IMR-90 (cell line): ENCODE results near the gene TRIM25. TPM values are rescaled to one million over a fixed set of nuclear protein-coding genes. Genes with fewer than 3 reads are reported as not detected.

ENCODE experiments used
- ATAC-seq: fragments of 200-7000 bp; cut with Tn5 transposase; 2 replicates; pipeline ENCODE4 v1.9.1; 2020; ENCODE audit warnings: low read depth, mild to moderate bottlenecking, moderate library complexity
- BruUV-seq: library from RNA; stranded (reverse); fragments of 400-500 nt; replicated peaks from 2 replicates; lab custom pipeline; 2021; lab: Mats Ljungman, UMichigan
- CTCF ChIA-PET: fragments of 300-600 bp; formaldehyde crosslinking; extraction: SDS; loops from one replicate; lab custom pipeline; 2021; ENCODE audit warnings: antibody characterized with exemption; lab: Yijun Ruan, JAX
- POLR2A ChIA-PET: fragments of 300-600 bp; sonication (Branson Sonifier 250); formaldehyde crosslinking; loops from one replicate; lab custom pipeline; 2022; ENCODE audit warnings: antibody characterized with exemption; ENCODE audit not compliant: unreplicated experiment; lab: Charles Lee
- DNase-seq: peaks from one replicate; pipeline ENCODE4 v3.0.0; 2013
- H2AFZ ChIP-seq: replicated peaks from 2 replicates; pipeline ENCODE3; 2013; ENCODE audit warnings: low read length, mild to moderate bottlenecking; ENCODE audit not compliant: poor library complexity
- H2AK5ac ChIP-seq: 2 replicates; pipeline ENCODE4 v1.6.1; 2013; ENCODE audit warnings: low read depth, low read length, inconsistent platforms
- H2AK9ac ChIP-seq: replicated peaks from 2 replicates; pipeline ENCODE3; 2013; ENCODE audit warnings: mild to moderate bottlenecking, low read depth, low read length, moderate library complexity; ENCODE audit not compliant: poor library complexity
- H2BK120ac ChIP-seq: 2 replicates; pipeline ENCODE4 v1.6.1; 2013; ENCODE audit warnings: low read depth, low read length, inconsistent platforms
- H2BK15ac ChIP-seq: 3 replicates; pipeline ENCODE4 v1.6.1; 2013; ENCODE audit warnings: low read depth, low read length, inconsistent platforms
- H2BK20ac ChIP-seq: 2 replicates; pipeline ENCODE4 v1.6.1; 2013; ENCODE audit warnings: low read depth, mild to moderate bottlenecking, inconsistent platforms, low read length, moderate library complexity
- H2BK5ac ChIP-seq: 2 replicates; pipeline ENCODE4 v1.6.1; 2013; ENCODE audit warnings: mild to moderate bottlenecking, low read depth, low read length, inconsistent platforms; ENCODE audit not compliant: poor library complexity, severe bottlenecking
- H3K14ac ChIP-seq: replicated peaks from 2 replicates; pipeline ENCODE4 v1.6.1; 2013; ENCODE audit warnings: low read depth, low read length, inconsistent platforms
- H3K18ac ChIP-seq: 2 replicates; pipeline ENCODE4 v1.6.1; 2013; ENCODE audit warnings: low read depth, low read length, control low read depth
- H3K23ac ChIP-seq: 2 replicates; pipeline ENCODE4 v1.6.1; 2013; ENCODE audit warnings: low read depth, low read length, inconsistent platforms
- H3K27ac ChIP-seq: 2 replicates; pipeline ENCODE4 v1.5.1; 2013; ENCODE audit warnings: mild to moderate bottlenecking, control low read depth, low read length; ENCODE audit not compliant: insufficient read depth
- H3K27me3 ChIP-seq: 2 replicates; pipeline ENCODE4 v1.6.1; 2013; ENCODE audit warnings: low read length; ENCODE audit not compliant: control insufficient read depth, insufficient read depth
- H3K36me3 ChIP-seq: 2 replicates; pipeline ENCODE4 v1.6.1; 2013; ENCODE audit warnings: low read length, mixed read lengths; ENCODE audit not compliant: control insufficient read depth, insufficient read depth
- H3K4ac ChIP-seq: 2 replicates; pipeline ENCODE4 v1.6.1; 2013; ENCODE audit warnings: low read depth, low read length, inconsistent platforms
- H3K4me1 ChIP-seq: 2 replicates; pipeline ENCODE4 v1.6.1; 2013; ENCODE audit warnings: low read length, mixed read lengths; ENCODE audit not compliant: control insufficient read depth, insufficient read depth
- H3K4me2 ChIP-seq: 2 replicates; pipeline ENCODE4 v1.6.1; 2013; ENCODE audit warnings: low read depth, mild to moderate bottlenecking, control low read depth, low read length, moderate library complexity
- H3K4me3 ChIP-seq: 2 replicates; pipeline ENCODE4 v1.5.1; 2013; ENCODE audit warnings: low read depth, mild to moderate bottlenecking, control low read depth, low read length, moderate library complexity; ENCODE audit not compliant: insufficient read depth
- H3K56ac ChIP-seq: 2 replicates; pipeline ENCODE4 v1.6.1; 2013; ENCODE audit warnings: low read length, inconsistent platforms; ENCODE audit not compliant: insufficient read depth; ENCODE audit errors: extremely low read depth
- H3K79me1 ChIP-seq, 2 experiments: 2 replicates each; pipeline ENCODE4 v1.6.1; 2013; ENCODE audit warnings: low read length in 2 of 2, inconsistent platforms in 1 of 2, low read depth in 1 of 2
- H3K9ac ChIP-seq: 2 replicates; pipeline ENCODE4 v1.6.1; 2013; ENCODE audit warnings: low read depth, low read length, control low read depth
- H3K9me1 ChIP-seq: 2 replicates; pipeline ENCODE4 v1.6.1; 2013; ENCODE audit warnings: low read length, inconsistent platforms; ENCODE audit not compliant: insufficient read depth
- H3K9me3 ChIP-seq: 2 replicates; pipeline ENCODE4 v1.6.1; 2013; ENCODE audit warnings: low read length; ENCODE audit not compliant: control insufficient read depth, insufficient read depth
- H4K20me1 ChIP-seq: 2 replicates; pipeline ENCODE4 v1.6.1; 2013; ENCODE audit warnings: low read length, inconsistent platforms; ENCODE audit not compliant: insufficient read depth
- H4K5ac ChIP-seq: 2 replicates; pipeline ENCODE4 v1.6.1; 2013; ENCODE audit warnings: mild to moderate bottlenecking, low read depth, low read length, control low read depth
- H4K8ac ChIP-seq, 2 experiments: 2 replicates each; pipeline ENCODE4 v1.6.1; 2013; ENCODE audit warnings: low read depth in 2 of 2, low read length in 2 of 2, control low read depth in 1 of 2, inconsistent platforms in 1 of 2
- H4K91ac ChIP-seq: 2 replicates; pipeline ENCODE4 v1.6.1; 2013; ENCODE audit warnings: low read depth, low read length, inconsistent platforms; ENCODE audit not compliant: insufficient read depth
- BHLHE40 ChIP-seq: fragments of 150-350 bp; IDR thresholded peaks from 2 replicates; pipeline ENCODE4 v1.6.1; 2016; ENCODE audit warnings: mild to moderate bottlenecking, low read depth, low read length
- FOS ChIP-seq: fragments of 150-350 bp; IDR thresholded peaks from 2 replicates; pipeline ENCODE4 v1.6.1; 2016; ENCODE audit warnings: low read depth, low read length
- MAFK ChIP-seq: IDR thresholded peaks from 2 replicates; pipeline ENCODE4 v1.6.1; 2012; ENCODE audit warnings: low read depth, low read length, improper control_type of control experiment
- MAZ ChIP-seq: IDR thresholded peaks from 2 replicates; pipeline ENCODE4 v1.6.1; 2012; ENCODE audit warnings: low read depth, mild to moderate bottlenecking, low read length, improper control_type of control experiment, moderate library complexity, borderline replicate concordance
- MXI1 ChIP-seq: IDR thresholded peaks from 2 replicates; pipeline ENCODE4 v1.6.1; 2012; ENCODE audit warnings: low read depth, mild to moderate bottlenecking, low read length, moderate library complexity, borderline replicate concordance
- NFE2L2 ChIP-seq: fragments of 150-350 bp; IDR thresholded peaks from 2 replicates; pipeline ENCODE4 v1.6.1; 2016; ENCODE audit warnings: low read depth, mild to moderate bottlenecking, low read length
- POLR2A ChIP-seq: IDR thresholded peaks from 2 replicates; pipeline ENCODE4 v1.6.1; 2012; ENCODE audit warnings: mild to moderate bottlenecking, low read depth, low read length
- RAD21 ChIP-seq: IDR thresholded peaks from 2 replicates; pipeline ENCODE4 v1.6.1; 2012; ENCODE audit warnings: low read length, improper control_type of control experiment
- RFX5 ChIP-seq: IDR thresholded peaks from 2 replicates; pipeline ENCODE4 v1.8.0; 2012; ENCODE audit warnings: low read depth, mild to moderate bottlenecking, low read length, moderate library complexity
- SMC3 ChIP-seq: fragments of 150-350 bp; IDR thresholded peaks from 2 replicates; pipeline ENCODE4 v1.6.1; 2016; ENCODE audit warnings: low read depth, mild to moderate bottlenecking, antibody characterized with exemption, low read length, moderate library complexity
- WGBS, 2 experiments: methylation state at CpG; one replicate each; pipeline versions ENCODE4 v1.1.5 to v1.1.7; 2013; ENCODE audit warnings: missing lambda C conversion rate in 2 of 2; ENCODE audit not compliant: insufficient read length in 1 of 2; ENCODE audit errors: extremely low coverage in 2 of 2; 5-methylcytosine and 5-hydroxymethylcytosine counted together
- dilution Hi-C: fragments of 300-500 bp; cut with HindIII; formaldehyde crosslinking; loops from one replicate; pipeline ENCODE4 v1.14.3; 2018; ENCODE audit warnings: low sequenced_read_pairs; ENCODE audit not compliant: unreplicated experiment
- in situ Hi-C: fragments of 300-500 bp; cut with MboI; formaldehyde crosslinking; loops from 3 replicates; pipeline ENCODE4 v1.14.3; 2019; ENCODE audit warnings: low sequenced_read_pairs, inconsistent platforms, mixed read lengths
- intact Hi-C: fragments of 100-400 bp; cut with micrococcal nuclease; formaldehyde crosslinking; loops from 2 replicates; pipeline ENCODE4 v1.10.0; 2022
- polyA plus RNA-seq, 3 experiments: library from polyadenylated mRNA; depleted of rRNA; stranded (reverse); fragments of >200 nt; gene quantifications; 2 replicates each; pipeline ENCODE4 v1.2.3, GENCODE V29; 2012; ENCODE audit warnings: low replicate concordance in 1 of 3
- total RNA-seq: library from RNA; depleted of rRNA; stranded (reverse); fragments of >200 nt; gene quantifications from 2 replicates; pipeline ENCODE4 v1.2.3, GENCODE V29; 2012
- TF ChIP-seq, protein P1 (sequence below): fragments of 150-350 bp; IDR thresholded peaks from 2 replicates; pipeline ENCODE4 v1.6.1; 2017; ENCODE audit warnings: mild to moderate bottlenecking, antibody characterized with exemption, low read length, low read depth
- TF ChIP-seq, protein P2 (sequence below): conservative IDR thresholded peaks from 2 replicates; pipeline ENCODE4 v1.5.1; 2012; ENCODE audit warnings: mild to moderate bottlenecking, low read depth, low read length, improper control_type of control experiment
- TF ChIP-seq, protein P3 (sequence below): fragments of 150-350 bp; IDR thresholded peaks from 2 replicates; pipeline ENCODE4 v1.6.1; 2016; ENCODE audit warnings: low read depth, mild to moderate bottlenecking, low read length, moderate library complexity, borderline replicate concordance

TRIM25 gene
- total and polyA plus RNA-seq, 2 of the 4 experiments (the other 2 are of a cell fraction), result 25.5 to 27.5 TPM

DNA sequence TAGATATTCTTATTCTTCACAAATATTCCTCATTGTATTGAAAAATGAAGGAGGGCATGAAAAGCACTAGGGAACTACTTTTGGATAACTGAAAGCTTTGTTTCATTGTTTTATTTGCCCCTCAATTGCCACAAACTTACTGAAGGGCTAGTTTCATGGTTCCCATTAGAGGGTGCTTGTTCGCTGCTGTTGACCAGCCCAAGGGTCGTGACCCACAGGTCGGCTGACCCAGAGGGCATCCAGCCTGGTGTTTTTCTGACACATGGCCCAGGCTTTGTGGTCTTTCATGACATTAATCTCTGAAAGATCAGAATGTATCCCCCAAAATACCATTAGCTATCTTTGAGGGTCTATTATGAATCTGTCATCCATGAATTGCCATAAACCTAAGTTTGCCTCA lies 49.9 kb downstream of the TRIM25 start:
- BruUV-seq, result no TSS peak
- Histone ChIP-seq H2AK5ac (no peak overlapping the region), H2AK9ac (no peak overlapping the region), H3K4me2 (no peak overlapping the region), H3K4me1 (peaks cover 4% of the 10 kb centered on the region), H4K8ac (no peak overlapping the region), H3K9me1 (peaks cover 5% of the 10 kb centered on the region; the same call in 1 of the 2 replicates), H3K23ac (no peak overlapping the region), H3K14ac (no peak overlapping the region), H3K4ac (no peak overlapping the region), H3K36me3 (peaks cover 8% of the 10 kb centered on the region), H4K5ac (no peak overlapping the region), H2BK5ac (no peak overlapping the region), H2BK120ac (no peak overlapping the region), H3K9me3 (no peaks in the 10 kb centered on the region), H2BK20ac (no peak overlapping the region), H3K4me3 (no peak overlapping the region), H3K27ac (no peak overlapping the region), H2BK15ac (no peak overlapping the region), H3K27me3 (no peaks in the 10 kb centered on the region), H3K18ac (no peak overlapping the region), H4K20me1 (no peaks in the 10 kb centered on the region), H3K56ac (no peak overlapping the region), H3K9ac (no peak overlapping the region), H2AFZ (no peak overlapping the region), H3K79me1 (no peaks in the 10 kb centered on the region), H4K91ac (no peak overlapping the region)
- WGBS, 2 experiments, result 60% methylated on average over 1 of the region's 3 CpGs; no CpG with 5 or more reads in 1 of the 2 experiments
- TF ChIP-seq MAFK (no peak), BHLHE40 (no peak), FOS (no peak), RFX5 (no peak), SMC3 (no peak), MXI1 (no peak), RAD21 (no peak), NFE2L2 (no peak), MAZ (no peak), POLR2A (no peak)
- TF ChIP-seq, protein P1, sequence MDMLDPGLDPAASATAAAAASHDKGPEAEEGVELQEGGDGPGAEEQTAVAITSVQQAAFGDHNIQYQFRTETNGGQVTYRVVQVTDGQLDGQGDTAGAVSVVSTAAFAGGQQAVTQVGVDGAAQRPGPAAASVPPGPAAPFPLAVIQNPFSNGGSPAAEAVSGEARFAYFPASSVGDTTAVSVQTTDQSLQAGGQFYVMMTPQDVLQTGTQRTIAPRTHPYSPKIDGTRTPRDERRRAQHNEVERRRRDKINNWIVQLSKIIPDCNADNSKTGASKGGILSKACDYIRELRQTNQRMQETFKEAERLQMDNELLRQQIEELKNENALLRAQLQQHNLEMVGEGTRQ, result no peak
- TF ChIP-seq, protein P2, sequence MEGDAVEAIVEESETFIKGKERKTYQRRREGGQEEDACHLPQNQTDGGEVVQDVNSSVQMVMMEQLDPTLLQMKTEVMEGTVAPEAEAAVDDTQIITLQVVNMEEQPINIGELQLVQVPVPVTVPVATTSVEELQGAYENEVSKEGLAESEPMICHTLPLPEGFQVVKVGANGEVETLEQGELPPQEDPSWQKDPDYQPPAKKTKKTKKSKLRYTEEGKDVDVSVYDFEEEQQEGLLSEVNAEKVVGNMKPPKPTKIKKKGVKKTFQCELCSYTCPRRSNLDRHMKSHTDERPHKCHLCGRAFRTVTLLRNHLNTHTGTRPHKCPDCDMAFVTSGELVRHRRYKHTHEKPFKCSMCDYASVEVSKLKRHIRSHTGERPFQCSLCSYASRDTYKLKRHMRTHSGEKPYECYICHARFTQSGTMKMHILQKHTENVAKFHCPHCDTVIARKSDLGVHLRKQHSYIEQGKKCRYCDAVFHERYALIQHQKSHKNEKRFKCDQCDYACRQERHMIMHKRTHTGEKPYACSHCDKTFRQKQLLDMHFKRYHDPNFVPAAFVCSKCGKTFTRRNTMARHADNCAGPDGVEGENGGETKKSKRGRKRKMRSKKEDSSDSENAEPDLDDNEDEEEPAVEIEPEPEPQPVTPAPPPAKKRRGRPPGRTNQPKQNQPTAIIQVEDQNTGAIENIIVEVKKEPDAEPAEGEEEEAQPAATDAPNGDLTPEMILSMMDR, result no peak
- TF ChIP-seq, protein P3, sequence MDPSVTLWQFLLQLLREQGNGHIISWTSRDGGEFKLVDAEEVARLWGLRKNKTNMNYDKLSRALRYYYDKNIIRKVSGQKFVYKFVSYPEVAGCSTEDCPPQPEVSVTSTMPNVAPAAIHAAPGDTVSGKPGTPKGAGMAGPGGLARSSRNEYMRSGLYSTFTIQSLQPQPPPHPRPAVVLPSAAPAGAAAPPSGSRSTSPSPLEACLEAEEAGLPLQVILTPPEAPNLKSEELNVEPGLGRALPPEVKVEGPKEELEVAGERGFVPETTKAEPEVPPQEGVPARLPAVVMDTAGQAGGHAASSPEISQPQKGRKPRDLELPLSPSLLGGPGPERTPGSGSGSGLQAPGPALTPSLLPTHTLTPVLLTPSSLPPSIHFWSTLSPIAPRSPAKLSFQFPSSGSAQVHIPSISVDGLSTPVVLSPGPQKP, result no peak
- ChIA-PET CTCF (no interaction called here), POLR2A (no interaction called here)
- DNase-seq (no peak), ATAC-seq (no peak)
- dilution Hi-C loops, result no loop called here
- in situ Hi-C loops, result no loop called here
- intact Hi-C loops, result no loop called here
